RWPE1 (cell line): ENCODE results near the gene WFDC2.
A peak's percentile ranks its signal among the peaks of the same experiment; 100 is the strongest.

Source experiments
- CTCF ChIA-PET: fragments of 350-600 bp; sonication (Branson Sonifier 250); formaldehyde crosslinking; extraction: SDS; loops from one replicate; lab custom pipeline; 2021; lab: Yijun Ruan, JAX
- POLR2A ChIA-PET: fragments of 400-600 bp; formaldehyde crosslinking; extraction: SDS; loops from one replicate; lab custom pipeline; 2020; ENCODE audit warnings: antibody characterized with exemption; ENCODE audit not compliant: low non-redundant PET; lab: Yijun Ruan, JAX
- DNase-seq: peaks from one replicate; pipeline ENCODE4 v3.0.0; 2012; ENCODE audit warnings: low spot score
- H3K27ac ChIP-seq: fragments of 450-650 bp; 2 replicates; pipeline ENCODE4 v1.5.1; 2017
- CTCF ChIP-seq: fragments of 450-650 bp; conservative IDR thresholded peaks from 2 replicates; pipeline ENCODE4 v1.5.1; 2017; ENCODE audit warnings: low read depth, mild to moderate bottlenecking

WFDC2 gene

GRCh38 chr20:45436732-45437485, 32.6 kb upstream of the WFDC2 start:
- peak; percentile 97 for DNase-seq
- TF ChIP-seq CTCF, result peak; percentile 99
- CTCF ChIA-PET, result interaction anchor here (0.5 to 2.8 kb wide), 53 partner anchors 9 to 1800 kb away, joined by 3 to 82 read pairs (median 4); partner anchors contain the start of genes DBNDD2, PIGT, SYS1 and WFDC10A
- POLR2A ChIA-PET, result interaction anchor here (1.1 to 1.2 kb wide), 2 partner anchors 74 to 92 kb away, joined by 3 read pairs; partner anchors contain the start of gene SYS1
- H3K27ac ChIP-seq, result peak overlapping the region; percentile 51

- TF ChIP-seq CTCF, result no peak
- ChIA-PET CTCF (interaction anchor here (0.7 to 1.9 kb wide), 2 partner anchors 67 to 129 kb away, joined by 3 to 9 read pairs; no protein-coding TSS in a partner anchor), POLR2A (interaction anchor here (0.6 kb wide), 1 partner anchor 121 kb away, joined by 3 read pairs; no protein-coding TSS in a partner anchor)
- DNase-seq, result no peak
- no peak overlapping the region for H3K27ac ChIP-seq
Observed at GRCh38 chr20:45440424-45440823, 29.1 kb upstream of the WFDC2 start.

- no peak for DNase-seq
- TF ChIP-seq CTCF, result no peak
- H3K27ac ChIP-seq, result no peak overlapping the region
- ChIA-PET POLR2A (no interaction called here), CTCF (interaction anchor here (0.7 to 1.9 kb wide), 2 partner anchors 67 to 129 kb away, joined by 3 to 9 read pairs; no protein-coding TSS in a partner anchor)
Observed at GRCh38 chr20:45440891-45441685, 28.5 kb upstream of the WFDC2 start.

- CTCF ChIA-PET, result interaction anchor here (0.6 kb wide), 1 partner anchor 39 kb away, joined by 3 read pairs; no protein-coding TSS in a partner anchor
- H3K27ac ChIP-seq, result no peak overlapping the region
- POLR2A ChIA-PET, result no interaction called here
- no peak for TF ChIP-seq CTCF
- no peak for DNase-seq
Observed at GRCh38 chr20:45441746-45442145, 27.8 kb upstream of the WFDC2 start.

GRCh38 chr20:45444050-45444449, 25.5 kb upstream of the WFDC2 start:
- POLR2A ChIA-PET, result no interaction called here
- no peak for DNase-seq
- CTCF ChIA-PET, result interaction anchor here (1.4 to 1.5 kb wide), 3 partner anchors 15 to 125 kb away, joined by 3 to 6 read pairs (median 4); partner anchors contain the start of gene SYS1
- H3K27ac ChIP-seq, result no peak overlapping the region
- no peak for TF ChIP-seq CTCF
